HG03196 (cell line): ENCODE data around the gene LDLRAD3.

Source experiments
- ATAC-seq: cut with Tn5 transposase; IDR thresholded peaks from one replicate; pipeline ENCODE4 v1.9.1; 2021; ENCODE audit not compliant: unreplicated experiment

LDLRAD3 gene

DNA sequence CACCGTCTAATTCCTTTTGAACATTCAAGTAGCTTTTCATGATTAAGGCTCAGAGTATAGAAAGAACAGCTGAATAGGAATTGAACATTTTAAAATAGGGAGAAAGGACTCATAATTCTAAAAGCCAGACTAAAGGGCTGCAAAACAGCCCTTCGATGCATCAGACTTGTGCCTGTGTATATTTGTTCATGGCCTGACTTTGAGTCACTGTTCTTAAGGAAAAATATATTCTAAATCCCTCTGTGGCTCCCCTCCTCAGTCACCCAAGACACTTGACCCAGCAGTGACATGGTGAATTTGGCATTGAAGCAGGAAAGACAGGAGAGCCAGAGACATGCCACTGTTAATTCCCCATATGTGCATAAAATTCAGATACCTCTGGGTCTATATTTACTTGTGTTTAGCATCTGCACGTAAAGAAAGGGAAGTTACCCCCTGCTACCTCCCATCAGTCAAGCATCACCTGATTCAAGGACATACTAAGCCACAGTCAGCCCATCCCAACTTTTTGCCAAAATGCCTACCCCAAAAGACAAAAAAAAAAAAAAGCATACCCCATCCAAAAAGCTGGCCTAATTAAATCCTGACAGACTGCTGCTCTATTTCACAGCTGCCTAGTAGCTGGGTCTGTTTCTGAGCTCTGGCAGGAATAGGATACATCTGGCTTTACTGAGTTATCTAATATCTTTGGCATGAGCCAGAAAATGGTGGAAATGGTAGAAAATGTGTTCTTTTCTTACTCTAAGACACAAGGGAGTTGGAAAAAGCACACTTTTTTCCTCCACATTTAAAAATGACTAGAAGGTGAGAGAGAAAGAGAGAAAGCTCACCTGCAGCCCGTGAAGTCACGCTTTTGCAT lies 251.9 kb downstream of the LDLRAD3 start:
- ATAC-seq = no peak

DNA sequence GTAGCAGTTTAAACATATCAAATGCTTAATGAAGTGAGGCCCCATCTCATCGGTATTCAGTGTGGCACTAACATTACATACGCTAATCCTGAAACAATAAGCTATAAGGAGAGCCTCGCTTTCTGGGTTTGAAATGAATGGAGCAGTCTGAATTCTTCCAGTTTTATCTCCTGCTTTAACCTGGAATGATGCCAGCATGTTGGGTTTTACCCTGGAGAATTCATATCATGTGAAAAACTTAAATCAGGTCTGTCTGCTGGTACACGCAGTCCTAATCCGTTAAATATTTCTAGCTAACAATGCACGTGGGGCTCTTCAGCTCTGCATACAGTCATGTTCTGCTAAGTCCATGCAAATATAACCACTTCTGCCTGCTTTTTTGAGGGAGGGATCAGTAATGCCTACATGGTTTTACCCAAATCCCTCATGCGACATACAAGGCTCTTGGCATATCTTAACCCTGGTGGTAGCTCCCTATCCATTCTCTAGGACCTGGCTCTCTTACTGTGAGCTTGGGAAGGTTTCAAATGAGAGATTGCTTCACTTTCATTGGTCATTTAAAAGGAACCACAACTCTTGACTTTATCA lies 252.6 kb downstream of the LDLRAD3 start:
- ATAC-seq = no peak

DNA sequence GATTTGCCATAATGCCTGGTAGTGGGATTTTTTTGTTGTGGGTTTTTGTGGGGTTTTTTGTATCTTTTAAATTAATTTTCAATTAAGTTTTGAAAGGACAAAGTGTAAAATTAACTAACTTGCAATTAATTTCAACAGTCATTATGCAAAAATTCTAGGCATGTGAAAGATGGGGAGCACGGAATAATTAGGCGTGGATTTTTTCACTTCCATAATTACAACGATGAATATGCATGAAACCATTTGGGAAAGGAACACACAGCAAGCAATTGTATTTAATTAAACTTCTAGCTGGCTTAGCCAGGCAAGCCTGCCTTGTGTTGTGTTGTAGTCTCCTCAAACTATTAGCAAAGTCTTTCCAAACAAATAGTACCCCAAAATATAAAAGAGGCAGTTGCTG lies 257.5 kb downstream of the LDLRAD3 start:
- ATAC-seq = no peak

DNA sequence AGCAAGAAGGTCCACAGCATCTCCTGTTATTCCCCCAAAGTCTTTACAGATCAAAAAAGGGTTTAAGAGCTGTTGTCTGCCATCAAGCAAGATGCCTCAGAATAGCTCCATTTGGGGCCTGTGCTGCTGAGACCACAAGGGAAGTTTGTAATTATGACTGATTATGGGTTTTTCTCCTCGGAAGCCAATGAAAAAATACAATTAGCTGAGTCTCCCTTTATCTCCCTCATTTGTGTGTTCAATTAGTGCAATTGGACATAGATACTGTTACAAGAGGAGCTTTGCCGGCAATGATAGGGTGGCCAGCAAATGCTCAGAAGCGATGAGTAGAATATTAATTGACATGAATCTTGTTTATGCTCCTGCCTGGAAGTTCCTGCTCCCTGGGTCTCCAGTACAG lies 261.7 kb downstream of the LDLRAD3 start:
- no peak for ATAC-seq

DNA sequence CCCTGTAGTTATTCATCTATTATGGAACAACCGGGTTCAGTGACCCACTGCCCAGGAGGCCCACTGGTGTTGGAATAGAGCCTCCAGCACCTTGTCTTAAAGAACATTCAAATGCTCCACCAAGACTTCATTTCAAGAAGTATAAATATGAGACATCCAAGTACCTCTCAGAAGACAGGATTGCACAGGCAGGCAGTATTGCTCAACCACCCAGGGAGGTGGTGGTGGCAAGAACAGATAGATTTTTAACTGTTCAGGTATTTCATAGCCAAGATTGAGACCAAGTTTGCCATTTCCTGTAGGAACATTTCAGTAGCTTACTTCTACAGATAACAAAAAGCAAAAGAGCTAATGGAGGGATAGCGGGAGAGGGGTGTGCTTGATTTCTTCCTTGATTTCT lies 266.7 kb downstream of the LDLRAD3 start:
- ATAC-seq = no peak

DNA sequence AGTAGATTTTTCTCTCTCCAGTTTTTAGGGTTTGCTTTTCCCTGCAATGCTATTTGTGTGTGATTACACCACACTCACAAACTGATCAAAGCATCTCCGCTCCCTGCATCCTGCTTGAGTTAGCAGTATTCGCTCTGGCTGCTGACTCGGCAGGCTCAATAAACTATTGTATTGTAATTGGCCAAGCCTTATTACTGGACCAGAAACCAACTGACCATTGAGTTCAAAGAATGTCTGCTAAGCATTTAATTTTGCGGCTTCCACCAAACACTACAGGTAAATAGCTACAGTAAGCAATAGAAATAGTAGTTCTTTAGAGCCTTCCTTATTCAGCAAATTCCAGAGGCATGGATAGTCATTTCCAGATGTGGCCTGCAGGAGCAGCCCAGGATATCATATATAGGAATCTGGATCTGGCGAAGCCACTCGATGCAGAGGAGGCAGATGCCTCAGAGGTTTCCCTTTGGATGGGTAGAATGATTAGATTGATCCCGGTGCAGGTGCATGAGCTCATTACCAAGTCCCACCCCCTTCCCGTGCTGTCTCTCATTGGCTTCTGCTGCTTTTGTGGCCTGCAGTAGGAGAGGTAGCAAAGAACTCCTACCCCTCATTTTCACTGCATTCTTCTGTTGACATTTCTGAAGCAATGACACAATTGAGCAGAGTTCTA lies 268.0 kb downstream of the LDLRAD3 start:
- no peak for ATAC-seq

DNA sequence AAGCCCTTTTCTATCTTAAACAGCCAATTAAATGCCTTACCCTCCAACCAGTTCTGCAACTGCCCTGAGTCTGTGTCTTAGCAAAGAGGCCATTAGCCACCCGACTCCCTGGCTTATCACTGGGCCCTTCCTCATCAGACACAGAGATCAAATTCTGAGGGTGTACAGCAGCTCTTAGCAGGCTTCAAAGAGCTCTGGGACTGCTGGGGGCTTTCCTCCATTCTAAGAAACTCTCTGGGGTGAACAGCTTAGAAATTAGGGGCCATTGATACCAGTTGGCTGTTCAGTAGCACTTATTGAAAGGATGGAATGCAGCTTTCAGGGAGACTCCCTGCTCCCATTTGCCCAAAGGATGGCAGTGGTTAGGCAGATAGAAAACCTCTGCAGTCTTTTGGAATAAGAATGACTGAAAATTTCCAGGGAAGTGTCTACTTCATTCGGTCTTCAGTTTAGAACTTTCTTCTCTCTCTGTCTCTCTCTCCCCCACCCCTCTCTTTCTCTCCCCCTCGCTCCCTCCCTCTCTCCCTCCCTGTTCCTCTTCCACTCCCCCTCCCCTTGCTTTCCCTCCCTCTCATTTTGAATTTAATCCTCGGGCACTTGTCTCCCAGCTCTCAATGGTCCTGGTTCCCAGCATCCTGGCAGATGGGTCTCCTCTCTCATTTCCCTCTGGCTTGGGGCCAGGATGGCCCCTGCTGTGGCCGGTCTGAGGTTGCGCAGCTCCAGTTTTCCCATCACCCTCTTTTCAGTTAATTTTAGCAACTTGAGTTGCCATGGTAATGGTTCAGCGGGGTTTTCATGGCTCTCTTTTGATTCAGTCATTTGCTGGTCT lies 268.9 kb downstream of the LDLRAD3 start:
- ATAC-seq = no peak

DNA sequence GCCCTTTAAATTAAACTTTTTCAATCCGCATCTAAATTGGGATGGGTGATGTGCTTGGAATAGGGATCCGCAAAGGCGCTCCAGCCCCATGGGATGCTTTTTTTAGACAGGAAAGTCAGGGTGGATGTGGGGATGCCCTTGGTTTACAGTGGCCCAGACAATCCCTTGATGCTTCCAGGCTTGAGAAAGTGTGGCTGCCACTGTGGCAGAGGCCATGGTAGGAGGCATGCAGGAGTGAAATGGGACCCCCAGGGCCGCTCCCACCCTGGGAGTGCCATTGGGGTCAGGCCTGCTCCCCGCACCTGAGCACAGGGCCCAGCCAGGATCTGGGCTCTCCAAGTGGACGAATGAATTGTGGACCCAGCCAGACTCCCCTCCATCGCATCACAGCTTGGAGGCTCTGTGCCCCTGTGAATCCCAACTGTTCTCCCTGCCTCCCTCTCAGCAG lies 269.6 kb downstream of the LDLRAD3 start:
- no peak for ATAC-seq

DNA sequence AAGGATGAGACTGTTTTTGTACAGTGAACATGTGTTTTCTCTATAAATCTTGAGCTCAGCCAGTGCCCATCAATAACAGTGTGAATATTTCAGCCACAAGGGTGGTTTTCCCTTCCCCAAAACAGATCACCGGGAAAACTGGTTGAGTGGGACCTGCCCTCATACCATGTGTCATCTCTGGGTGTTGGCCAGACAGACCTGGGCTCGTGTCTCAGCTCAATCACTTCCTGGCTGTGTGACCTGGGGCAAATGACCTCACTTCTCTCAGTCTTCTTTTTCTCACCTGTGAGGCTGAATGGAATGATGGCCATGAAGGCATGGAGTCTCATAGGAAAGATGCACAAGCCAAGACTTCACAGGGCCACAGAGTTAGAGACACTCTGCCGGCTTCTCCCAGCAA lies 270.6 kb downstream of the LDLRAD3 start:
- ATAC-seq = no peak

DNA sequence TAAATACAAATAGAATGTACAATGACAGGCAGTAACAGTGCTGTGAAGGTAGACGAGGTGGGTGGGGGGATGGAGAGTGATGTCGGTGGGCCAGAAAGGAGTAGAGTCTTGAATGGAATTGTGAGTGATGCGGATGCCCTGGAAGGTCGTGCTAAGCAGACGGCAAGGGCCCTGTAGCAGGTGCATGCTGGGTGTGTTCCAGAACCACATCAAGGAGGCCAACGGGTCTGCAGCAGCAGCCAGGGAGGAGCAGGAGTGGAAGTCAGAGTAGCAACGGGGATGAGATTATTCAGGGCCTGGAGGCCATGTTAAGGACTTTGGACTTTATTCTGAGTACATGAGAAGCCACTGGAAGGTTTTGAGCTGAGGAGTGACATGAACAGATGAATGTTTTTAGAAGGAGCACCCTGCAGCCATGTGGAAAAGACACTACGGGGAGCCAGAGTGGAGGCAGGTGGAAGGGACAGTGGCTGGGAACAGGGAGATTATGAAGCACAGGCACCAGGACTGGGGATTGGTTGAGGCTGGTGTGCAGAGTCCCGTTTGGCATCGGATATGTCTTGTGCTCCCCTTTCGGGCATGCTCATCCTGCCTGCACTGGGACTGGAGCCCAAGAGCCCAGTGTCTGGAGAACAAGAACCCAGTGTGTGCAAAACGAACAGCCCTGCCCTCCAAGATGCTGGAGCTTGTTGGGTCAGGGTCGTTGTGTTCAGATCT lies 271.3 kb downstream of the LDLRAD3 start:
- no peak for ATAC-seq

DNA sequence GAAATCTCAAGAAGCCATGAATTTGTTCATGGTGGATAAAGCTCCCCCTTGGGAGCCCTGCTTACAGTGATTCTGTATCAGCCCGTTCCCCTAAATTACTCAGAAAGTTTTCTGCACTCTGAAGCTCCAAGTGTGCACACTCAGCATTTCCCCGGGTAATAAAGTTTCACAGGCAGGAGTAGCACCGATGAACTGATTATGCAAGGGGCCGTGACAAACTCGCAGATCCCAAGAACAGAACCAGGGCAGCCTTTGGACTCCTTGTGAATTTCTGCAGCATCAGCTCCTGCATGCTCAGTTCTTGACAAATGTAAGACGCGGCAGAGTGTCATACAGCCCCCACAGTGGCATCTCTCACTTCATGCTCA lies 271.8 kb downstream of the LDLRAD3 start:
- no peak for ATAC-seq

DNA sequence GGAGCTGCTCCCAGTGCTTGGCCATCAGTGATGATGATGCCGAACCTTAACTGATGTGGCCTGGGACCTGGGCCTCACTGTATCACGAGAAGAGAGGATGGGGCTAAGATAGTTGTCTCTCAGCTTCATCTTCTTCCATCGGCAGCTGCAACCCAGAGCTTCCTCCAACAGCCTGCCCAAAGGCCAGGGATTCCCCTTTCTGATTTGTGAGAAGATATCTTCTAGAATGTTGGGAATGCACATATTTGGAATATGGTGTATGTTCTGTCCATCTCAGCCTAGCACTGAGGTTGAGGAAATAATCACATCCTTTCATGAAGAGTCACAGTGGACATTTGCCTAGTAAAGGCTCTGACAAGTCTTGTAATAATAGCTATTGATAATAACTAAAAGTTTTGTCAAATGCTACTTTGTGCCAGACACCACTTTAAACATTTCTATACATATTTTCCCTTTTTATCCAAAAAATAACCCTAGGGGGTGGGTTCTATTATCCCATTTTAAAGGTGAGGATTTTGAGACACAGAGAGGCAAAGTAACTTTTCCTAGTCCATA lies 272.3 kb downstream of the LDLRAD3 start:
- ATAC-seq = no peak

DNA sequence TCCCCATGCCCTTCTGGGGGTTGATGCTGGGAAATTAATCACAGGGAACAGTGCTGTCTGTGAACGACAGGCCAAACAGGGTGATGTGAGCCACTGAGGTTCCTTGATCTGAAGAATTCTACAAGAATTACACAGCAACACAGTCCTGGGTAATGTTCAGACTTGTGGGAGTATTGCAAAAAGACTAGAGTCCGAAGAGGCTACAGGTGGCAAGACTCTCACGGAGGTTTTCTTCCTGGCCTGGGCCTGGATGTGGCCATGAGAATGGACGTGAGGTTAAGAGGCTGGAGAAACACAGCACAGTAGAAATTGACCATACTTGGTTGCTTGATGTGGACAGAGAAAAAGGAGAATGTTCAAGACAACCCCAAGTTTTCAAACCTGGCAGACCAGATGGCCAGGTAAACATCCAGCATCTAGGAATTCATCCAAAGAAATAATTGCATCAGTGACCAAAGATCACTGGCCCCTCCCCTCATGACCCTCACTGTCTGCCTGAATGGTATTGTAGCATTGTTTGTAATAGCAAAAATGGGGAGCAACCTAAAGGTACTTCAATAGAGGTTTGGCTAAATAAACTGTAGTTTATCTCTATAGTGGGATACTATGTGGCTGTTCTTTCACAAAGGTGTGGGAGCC lies 274.5 kb downstream of the LDLRAD3 start:
- ATAC-seq = no peak

DNA sequence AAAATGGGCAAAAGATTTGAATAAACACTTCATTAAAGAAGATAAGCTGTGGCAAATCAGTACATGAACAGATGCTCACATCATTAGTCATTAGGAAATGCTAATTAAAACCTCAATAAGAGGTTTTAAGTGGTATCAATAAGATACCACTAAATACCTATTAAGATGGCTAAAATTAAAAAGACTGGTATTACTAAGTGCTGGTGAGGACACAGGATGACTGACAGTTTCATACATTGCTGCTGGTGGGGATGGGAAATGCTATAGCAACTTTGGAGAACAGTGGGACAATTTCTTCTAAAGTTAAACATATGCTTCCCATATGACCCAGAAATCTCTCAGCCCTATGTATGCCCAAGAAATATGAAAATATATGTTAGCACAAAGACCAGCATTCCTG lies 276.1 kb downstream of the LDLRAD3 start:
- ATAC-seq = no peak

DNA sequence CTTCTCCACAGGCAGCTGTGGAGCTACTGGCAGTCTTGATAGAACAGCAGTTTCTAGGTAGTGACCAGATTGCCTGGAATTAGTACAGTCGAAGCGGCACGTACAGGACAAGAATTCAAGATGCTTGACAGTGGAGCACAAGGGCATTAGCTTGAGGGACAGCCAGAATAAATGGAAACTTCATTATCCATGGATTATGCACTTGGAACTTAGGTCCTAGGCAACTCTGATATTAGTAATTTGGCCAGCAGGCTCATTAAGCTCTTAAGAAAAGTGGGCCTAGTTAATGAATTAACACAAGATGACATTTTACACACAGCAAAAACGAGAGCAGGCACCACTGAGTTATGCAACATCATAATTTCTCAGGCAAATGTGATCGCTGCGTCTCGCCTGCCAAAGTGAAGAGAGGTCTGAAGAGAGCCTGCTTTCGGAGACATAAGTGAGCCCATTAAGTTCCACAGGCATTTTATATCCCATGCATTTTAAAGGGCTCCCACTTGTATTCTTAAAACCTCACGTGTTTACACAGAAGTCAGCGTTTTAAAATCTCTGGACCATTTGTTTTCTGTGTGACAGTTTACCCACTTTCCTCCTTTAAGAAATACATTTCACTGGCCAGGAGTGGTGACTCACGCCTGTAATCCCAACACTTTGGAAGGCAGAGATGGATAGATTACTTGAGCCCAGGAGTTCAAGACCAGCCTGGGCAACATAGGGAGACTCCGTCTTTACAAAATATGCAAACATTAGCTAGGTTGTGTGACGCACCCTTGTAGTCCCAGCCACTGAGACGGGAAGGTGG lies 279.2 kb downstream of the LDLRAD3 start:
- ATAC-seq = no peak

DNA sequence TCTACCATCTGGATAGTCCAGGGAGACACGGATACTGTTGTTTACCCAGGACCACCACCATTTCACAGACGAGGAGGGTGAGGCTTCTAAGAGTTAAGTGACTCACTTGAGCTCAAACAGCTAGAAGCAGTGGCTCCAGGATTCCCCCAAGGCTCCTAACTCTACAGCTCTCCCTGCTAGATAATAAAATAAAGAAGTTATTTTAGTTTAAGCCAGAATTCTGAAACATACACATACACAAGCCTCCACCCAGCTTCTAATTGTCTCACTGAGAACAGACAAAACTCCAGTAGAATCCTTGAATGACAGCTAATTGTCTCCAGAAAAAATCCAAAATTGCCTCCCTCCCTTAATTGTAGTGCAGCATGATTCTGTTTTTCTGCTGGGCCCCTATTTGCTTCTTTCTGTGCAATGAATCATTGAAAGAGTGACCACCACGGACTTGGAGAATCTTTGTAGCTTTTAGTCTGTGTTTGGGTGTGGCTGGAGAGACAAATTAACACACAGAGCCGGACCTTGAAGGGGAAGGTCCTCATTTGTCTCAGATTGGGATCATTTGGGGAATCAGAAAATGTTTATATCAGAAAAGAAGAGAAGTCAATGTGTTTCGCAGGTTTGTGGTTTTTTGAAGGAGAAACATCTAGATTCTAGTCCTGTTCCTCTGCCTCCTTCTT lies 280.5 kb downstream of the LDLRAD3 start:
- ATAC-seq = no peak

DNA sequence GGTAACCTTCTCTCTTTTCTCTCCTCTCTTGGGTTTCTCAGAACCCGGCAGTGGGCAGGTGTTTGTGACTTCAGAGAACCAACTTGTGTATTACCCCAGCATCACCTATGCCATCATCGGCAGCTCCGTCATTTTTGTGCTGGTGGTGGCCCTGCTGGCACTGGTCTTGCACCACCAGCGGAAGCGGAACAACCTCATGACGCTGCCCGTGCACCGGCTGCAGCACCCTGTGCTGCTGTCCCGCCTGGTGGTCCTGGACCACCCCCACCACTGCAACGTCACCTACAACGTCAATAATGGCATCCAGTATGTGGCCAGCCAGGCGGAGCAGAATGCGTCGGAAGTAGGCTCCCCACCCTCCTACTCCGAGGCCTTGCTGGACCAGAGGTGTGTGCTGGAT lies 283.2 kb downstream of the LDLRAD3 start:
- ATAC-seq = no peak

DNA sequence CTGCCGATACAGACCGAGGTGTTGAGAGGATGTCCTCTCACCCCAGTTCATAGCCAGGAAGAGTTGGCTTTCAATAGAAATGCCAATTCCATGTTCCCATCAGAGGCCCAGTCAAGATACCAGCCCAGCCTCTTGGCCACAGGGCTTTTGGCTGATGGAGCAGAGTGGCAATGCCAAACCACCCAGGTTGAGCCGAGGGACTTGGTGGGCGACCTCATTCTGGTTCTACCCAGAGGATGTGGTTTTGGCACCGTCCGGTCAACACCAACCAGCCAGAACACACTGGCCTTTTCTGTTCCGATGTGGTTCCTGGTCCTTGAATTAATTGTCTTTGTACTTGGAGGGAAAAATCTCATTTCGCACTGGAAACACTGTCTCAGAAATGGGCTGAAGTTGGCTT lies 284.8 kb downstream of the LDLRAD3 start:
- ATAC-seq = no peak
